GM23338 (cell line): Measurements from ENCODE around the gene SLC12A5. TPM values are rescaled to one million over a fixed set of nuclear protein-coding genes. Genes with fewer than 3 reads are reported as not detected.

ENCODE experiments used
- ATAC-seq: fragments of 200-7000 bp; cut with Tn5 transposase; 3 replicates; pipeline ENCODE4 v1.9.1; 2020
- DNase-seq: peaks from one replicate; pipeline ENCODE4 v3.0.0-alpha.2; 2015; ENCODE audit warnings: low spot score
- H2AFZ ChIP-seq: fragments of 200-600 bp; sonication (generic); 2 replicates; pipeline ENCODE4 v1.8.0; 2016; ENCODE audit warnings: antibody characterized with exemption, mild to moderate bottlenecking, moderate library complexity
- H3F3A ChIP-seq: fragments of 200-600 bp; sonication (generic); replicated peaks from 2 replicates; pipeline ENCODE4 v1.8.0; 2017; ENCODE audit warnings: antibody characterized with exemption, mixed run types, low read depth
- H3K27ac ChIP-seq: fragments of 200-600 bp; sonication (generic); 2 replicates; pipeline ENCODE4 v1.6.1; 2016; ENCODE audit warnings: low read depth
- H3K27me3 ChIP-seq: fragments of 200-600 bp; sonication (generic); 2 replicates; pipeline ENCODE4 v1.8.0; 2016; ENCODE audit warnings: mild to moderate bottlenecking, mixed run types, moderate library complexity; ENCODE audit not compliant: insufficient read depth
- H3K36me3 ChIP-seq: fragments of 200-600 bp; sonication (generic); 2 replicates; pipeline ENCODE4 v1.8.0; 2016; ENCODE audit warnings: mild to moderate bottlenecking; ENCODE audit not compliant: insufficient read depth
- H3K4me1 ChIP-seq: fragments of 200-600 bp; sonication (generic); 2 replicates; pipeline ENCODE4 v1.8.0; 2016; ENCODE audit warnings: mild to moderate bottlenecking, moderate library complexity; ENCODE audit not compliant: insufficient read depth
- H3K4me2 ChIP-seq: fragments of 200-600 bp; sonication (generic); 2 replicates; pipeline ENCODE4 v1.7.1; 2017; ENCODE audit warnings: mixed run types
- H3K4me3 ChIP-seq: fragments of 200-600 bp; sonication (generic); 2 replicates; pipeline ENCODE4 v1.6.1; 2016; ENCODE audit warnings: mixed run types
- H3K79me2 ChIP-seq: fragments of 200-600 bp; sonication (generic); replicated peaks from 2 replicates; pipeline ENCODE4 v1.8.0; 2017; ENCODE audit warnings: mild to moderate bottlenecking; ENCODE audit not compliant: insufficient read depth
- H3K9me2 ChIP-seq: fragments of 200-600 bp; sonication (generic); 2 replicates; pipeline ENCODE4 v1.8.0; 2017; ENCODE audit not compliant: insufficient read depth
- H4K20me1 ChIP-seq: fragments of 200-600 bp; sonication (generic); replicated peaks from 2 replicates; pipeline ENCODE4 v1.8.0; 2017; ENCODE audit warnings: mild to moderate bottlenecking; ENCODE audit not compliant: insufficient read depth
- H3K27ac Mint-ChIP-seq: 2 replicates; pipeline ENCODE4 v1.8.0; 2020; ENCODE audit warnings: inconsistent platforms, mild to moderate bottlenecking, moderate library complexity, mixed read lengths
- H3K27me3 Mint-ChIP-seq: 3 replicates; pipeline ENCODE4 v1.8.0; 2022; ENCODE audit warnings: low read depth, mild to moderate bottlenecking, moderate library complexity, mixed read lengths, inconsistent platforms; ENCODE audit not compliant: insufficient read depth, poor library complexity
- H3K36me3 Mint-ChIP-seq: 3 replicates; pipeline ENCODE4 v1.8.0; 2021; ENCODE audit warnings: low read depth, mild to moderate bottlenecking, inconsistent platforms, moderate library complexity, mixed read lengths
- H3K4me1 Mint-ChIP-seq: 3 replicates; pipeline ENCODE4 v1.8.0; 2020; ENCODE audit warnings: mild to moderate bottlenecking, inconsistent platforms, mixed read lengths
- H3K4me3 Mint-ChIP-seq: 3 replicates; pipeline ENCODE4 v1.8.0; 2021; ENCODE audit warnings: moderate library complexity, mild to moderate bottlenecking, inconsistent platforms, mixed read lengths
- H3K9me3 Mint-ChIP-seq: 3 replicates; pipeline ENCODE4 v1.8.0; 2020; ENCODE audit warnings: moderate library complexity, mild to moderate bottlenecking, inconsistent platforms, mixed read lengths
- CREB1 ChIP-seq: fragments of 250-450 bp; sonication (Bioruptor Pico); IDR thresholded peaks from 2 replicates; pipeline ENCODE4 v1.5.0; 2020; ENCODE audit warnings: low read depth, mild to moderate bottlenecking, moderate library complexity
- EZH2 ChIP-seq: fragments of 200-600 bp; sonication (generic); IDR thresholded peaks from one replicate; pipeline ENCODE4 v1.8.0; 2017; ENCODE audit warnings: antibody characterized with exemption, mild to moderate bottlenecking, low read depth; ENCODE audit not compliant: unreplicated experiment
- EZH2phosphoT487 ChIP-seq: fragments of 200-600 bp; sonication (generic); IDR thresholded peaks from one replicate; pipeline ENCODE4 v1.8.1; 2018; ENCODE audit warnings: antibody characterized with exemption; ENCODE audit not compliant: unreplicated experiment
- JUNB ChIP-seq: IDR thresholded peaks from one replicate; pipeline ENCODE4 v1.6.1; 2016; ENCODE audit warnings: antibody characterized with exemption; ENCODE audit not compliant: unreplicated experiment
- NANOG ChIP-seq: IDR thresholded peaks from 2 replicates; pipeline ENCODE4 v1.6.1; 2016; ENCODE audit warnings: antibody characterized with exemption, borderline replicate concordance
- POLR2AphosphoS5 ChIP-seq: IDR thresholded peaks from 2 replicates; pipeline ENCODE4 v1.6.1; 2016; ENCODE audit warnings: antibody characterized with exemption, low read depth
- STAT1 ChIP-seq: IDR thresholded peaks from one replicate; pipeline ENCODE4 v1.6.1; 2016; ENCODE audit warnings: antibody characterized with exemption; ENCODE audit not compliant: unreplicated experiment
- ZNF114 ChIP-seq: fragments of 250-450 bp; sonication (Bioruptor Pico); IDR thresholded peaks from 2 replicates; pipeline ENCODE4 v1.5.0; 2020; ENCODE audit warnings: mild to moderate bottlenecking, moderate library complexity
- ZNF331 ChIP-seq: fragments of 250-450 bp; sonication (Bioruptor Pico); IDR thresholded peaks from 2 replicates; pipeline ENCODE4 v1.5.0; 2020; ENCODE audit warnings: low read depth, mild to moderate bottlenecking, moderate library complexity
- polyA plus RNA-seq: library from polyadenylated mRNA; unstranded; fragments of >200 nt; fragmentation: Nextera tagmentation; extraction: Ambion mirVana; gene quantifications from 2 replicates; pipeline ENCODE4 v1.2.1, GENCODE V29; 2016
- total RNA-seq: library from RNA; depleted of rRNA; stranded (reverse); fragments of >200 nt; shearing (Covaris generic); gene quantifications from 2 replicates; pipeline ENCODE4 v1.2.3, GENCODE V29; 2014
- TF ChIP-seq, protein P1 (sequence below): IDR thresholded peaks from 2 replicates; pipeline ENCODE4 v1.6.1; 2016; ENCODE audit warnings: antibody characterized with exemption
- TF ChIP-seq, protein P2 (sequence below): fragments of 250-450 bp; sonication (Bioruptor Pico); IDR thresholded peaks from 2 replicates; pipeline ENCODE4 v1.5.0; 2020; ENCODE audit warnings: mild to moderate bottlenecking, moderate library complexity
- TF ChIP-seq, protein P3 (sequence below): IDR thresholded peaks from one replicate; pipeline ENCODE4 v1.6.1; 2018; ENCODE audit warnings: antibody characterized with exemption; ENCODE audit not compliant: unreplicated experiment

SLC12A5 gene
- total and polyA plus RNA-seq, 2 experiments from 2014 or later = 3.5 to 8.4 TPM

DNA sequence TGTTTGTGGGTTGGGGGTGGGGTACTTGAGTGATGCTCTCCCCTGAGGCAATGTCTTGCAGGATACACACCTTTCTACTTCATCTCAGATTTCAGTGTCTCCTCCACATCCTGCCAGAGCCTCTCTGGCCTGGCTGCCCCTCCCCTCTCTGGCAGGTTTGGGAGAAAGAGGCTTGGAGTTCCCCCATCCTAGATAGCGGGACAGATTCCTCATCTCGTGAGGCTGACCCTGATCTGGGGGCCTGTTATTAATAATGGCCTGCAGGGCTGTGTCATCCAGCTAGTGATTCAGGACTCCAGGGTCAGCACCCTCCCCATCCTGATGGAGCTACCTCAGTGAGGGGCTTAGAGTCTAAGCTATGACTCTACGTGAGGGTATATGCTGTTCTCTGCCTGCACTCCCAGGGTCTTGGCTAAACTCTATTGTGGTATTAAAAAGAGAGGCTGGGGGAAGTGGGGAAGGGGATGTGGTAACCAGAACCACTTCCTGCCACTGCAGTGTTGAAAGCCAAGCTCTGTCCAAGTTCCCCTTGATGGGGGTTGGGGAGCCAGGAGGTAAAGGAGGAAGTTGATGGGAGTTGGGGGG lies 24.0 kb upstream of the SLC12A5 start:
- Histone ChIP-seq H3K4me3 (peak overlapping the region; percentile 40), H3K27me3 (no peaks in the 10 kb centered on the region), H3K36me3 (no peaks in the 10 kb centered on the region), H3K9me2 (no peaks in the 10 kb centered on the region), H3K4me2 (peak overlapping the region; percentile 70), H3K79me2 (no peaks in the 10 kb centered on the region), H2AFZ (no peak overlapping the region), H4K20me1 (no peaks in the 10 kb centered on the region), H3F3A (peaks cover 19% of the 10 kb centered on the region), H3K4me1 (peaks cover 65% of the 10 kb centered on the region), H3K27ac (peak overlapping the region; percentile 98)
- peaks cover 63% of the 10 kb centered on the region for H3K4me1 Mint-ChIP-seq
- H3K36me3 Mint-ChIP-seq = no peaks in the 10 kb centered on the region
- H3K9me3 Mint-ChIP-seq = no peaks in the 10 kb centered on the region
- peak overlapping the region; percentile 66; the same call in 1 of the 2 replicates for H3K27ac Mint-ChIP-seq
- DNase-seq = peak; percentile 89
- TF ChIP-seq, protein P1, sequence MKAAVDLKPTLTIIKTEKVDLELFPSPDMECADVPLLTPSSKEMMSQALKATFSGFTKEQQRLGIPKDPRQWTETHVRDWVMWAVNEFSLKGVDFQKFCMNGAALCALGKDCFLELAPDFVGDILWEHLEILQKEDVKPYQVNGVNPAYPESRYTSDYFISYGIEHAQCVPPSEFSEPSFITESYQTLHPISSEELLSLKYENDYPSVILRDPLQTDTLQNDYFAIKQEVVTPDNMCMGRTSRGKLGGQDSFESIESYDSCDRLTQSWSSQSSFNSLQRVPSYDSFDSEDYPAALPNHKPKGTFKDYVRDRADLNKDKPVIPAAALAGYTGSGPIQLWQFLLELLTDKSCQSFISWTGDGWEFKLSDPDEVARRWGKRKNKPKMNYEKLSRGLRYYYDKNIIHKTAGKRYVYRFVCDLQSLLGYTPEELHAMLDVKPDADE = no peak; the same call in 1 of the 2 replicates
- TF ChIP-seq, protein P2, sequence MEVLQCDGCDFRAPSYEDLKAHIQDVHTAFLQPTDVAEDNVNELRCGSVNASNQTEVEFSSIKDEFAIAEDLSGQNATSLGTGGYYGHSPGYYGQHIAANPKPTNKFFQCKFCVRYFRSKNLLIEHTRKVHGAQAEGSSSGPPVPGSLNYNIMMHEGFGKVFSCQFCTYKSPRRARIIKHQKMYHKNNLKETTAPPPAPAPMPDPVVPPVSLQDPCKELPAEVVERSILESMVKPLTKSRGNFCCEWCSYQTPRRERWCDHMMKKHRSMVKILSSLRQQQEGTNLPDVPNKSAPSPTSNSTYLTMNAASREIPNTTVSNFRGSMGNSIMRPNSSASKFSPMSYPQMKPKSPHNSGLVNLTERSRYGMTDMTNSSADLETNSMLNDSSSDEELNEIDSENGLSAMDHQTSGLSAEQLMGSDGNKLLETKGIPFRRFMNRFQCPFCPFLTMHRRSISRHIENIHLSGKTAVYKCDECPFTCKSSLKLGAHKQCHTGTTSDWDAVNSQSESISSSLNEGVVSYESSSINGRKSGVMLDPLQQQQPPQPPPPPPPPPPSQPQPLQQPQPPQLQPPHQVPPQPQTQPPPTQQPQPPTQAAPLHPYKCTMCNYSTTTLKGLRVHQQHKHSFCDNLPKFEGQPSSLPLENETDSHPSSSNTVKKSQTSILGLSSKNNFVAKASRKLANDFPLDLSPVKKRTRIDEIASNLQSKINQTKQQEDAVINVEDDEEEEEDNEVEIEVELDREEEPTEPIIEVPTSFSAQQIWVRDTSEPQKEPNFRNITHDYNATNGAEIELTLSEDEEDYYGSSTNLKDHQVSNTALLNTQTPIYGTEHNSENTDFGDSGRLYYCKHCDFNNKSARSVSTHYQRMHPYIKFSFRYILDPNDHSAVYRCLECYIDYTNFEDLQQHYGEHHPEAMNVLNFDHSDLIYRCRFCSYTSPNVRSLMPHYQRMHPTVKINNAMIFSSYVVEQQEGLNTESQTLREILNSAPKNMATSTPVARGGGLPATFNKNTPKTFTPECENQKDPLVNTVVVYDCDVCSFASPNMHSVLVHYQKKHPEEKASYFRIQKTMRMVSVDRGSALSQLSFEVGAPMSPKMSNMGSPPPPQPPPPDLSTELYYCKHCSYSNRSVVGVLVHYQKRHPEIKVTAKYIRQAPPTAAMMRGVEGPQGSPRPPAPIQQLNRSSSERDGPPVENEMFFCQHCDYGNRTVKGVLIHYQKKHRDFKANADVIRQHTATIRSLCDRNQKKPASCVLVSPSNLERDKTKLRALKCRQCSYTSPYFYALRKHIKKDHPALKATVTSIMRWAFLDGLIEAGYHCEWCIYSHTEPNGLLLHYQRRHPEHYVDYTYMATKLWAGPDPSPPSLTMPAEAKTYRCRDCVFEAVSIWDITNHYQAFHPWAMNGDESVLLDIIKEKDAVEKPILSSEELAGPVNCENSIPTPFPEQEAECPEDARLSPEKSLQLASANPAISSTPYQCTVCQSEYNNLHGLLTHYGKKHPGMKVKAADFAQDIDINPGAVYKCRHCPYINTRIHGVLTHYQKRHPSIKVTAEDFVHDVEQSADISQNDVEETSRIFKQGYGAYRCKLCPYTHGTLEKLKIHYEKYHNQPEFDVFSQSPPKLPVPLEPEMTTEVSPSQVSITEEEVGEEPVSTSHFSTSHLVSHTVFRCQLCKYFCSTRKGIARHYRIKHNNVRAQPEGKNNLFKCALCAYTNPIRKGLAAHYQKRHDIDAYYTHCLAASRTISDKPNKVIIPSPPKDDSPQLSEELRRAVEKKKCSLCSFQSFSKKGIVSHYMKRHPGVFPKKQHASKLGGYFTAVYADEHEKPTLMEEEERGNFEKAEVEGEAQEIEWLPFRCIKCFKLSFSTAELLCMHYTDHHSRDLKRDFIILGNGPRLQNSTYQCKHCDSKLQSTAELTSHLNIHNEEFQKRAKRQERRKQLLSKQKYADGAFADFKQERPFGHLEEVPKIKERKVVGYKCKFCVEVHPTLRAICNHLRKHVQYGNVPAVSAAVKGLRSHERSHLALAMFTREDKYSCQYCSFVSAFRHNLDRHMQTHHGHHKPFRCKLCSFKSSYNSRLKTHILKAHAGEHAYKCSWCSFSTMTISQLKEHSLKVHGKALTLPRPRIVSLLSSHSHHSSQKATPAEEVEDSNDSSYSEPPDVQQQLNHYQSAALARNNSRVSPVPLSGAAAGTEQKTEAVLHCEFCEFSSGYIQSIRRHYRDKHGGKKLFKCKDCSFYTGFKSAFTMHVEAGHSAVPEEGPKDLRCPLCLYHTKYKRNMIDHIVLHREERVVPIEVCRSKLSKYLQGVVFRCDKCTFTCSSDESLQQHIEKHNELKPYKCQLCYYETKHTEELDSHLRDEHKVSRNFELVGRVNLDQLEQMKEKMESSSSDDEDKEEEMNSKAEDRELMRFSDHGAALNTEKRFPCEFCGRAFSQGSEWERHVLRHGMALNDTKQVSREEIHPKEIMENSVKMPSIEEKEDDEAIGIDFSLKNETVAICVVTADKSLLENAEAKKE (CRISPR knock-in tag) = no peak
- TF ChIP-seq JUNB (no peak), EZH2phosphoT487 (no peak), ZNF331 (CRISPR knock-in tag) (no peak), NANOG (no peak), ZNF114 (no peak), STAT1 (no peak), CREB1 (no peak), EZH2 (no peak), POLR2AphosphoS5 (no peak)
- TF ChIP-seq, protein P3, sequence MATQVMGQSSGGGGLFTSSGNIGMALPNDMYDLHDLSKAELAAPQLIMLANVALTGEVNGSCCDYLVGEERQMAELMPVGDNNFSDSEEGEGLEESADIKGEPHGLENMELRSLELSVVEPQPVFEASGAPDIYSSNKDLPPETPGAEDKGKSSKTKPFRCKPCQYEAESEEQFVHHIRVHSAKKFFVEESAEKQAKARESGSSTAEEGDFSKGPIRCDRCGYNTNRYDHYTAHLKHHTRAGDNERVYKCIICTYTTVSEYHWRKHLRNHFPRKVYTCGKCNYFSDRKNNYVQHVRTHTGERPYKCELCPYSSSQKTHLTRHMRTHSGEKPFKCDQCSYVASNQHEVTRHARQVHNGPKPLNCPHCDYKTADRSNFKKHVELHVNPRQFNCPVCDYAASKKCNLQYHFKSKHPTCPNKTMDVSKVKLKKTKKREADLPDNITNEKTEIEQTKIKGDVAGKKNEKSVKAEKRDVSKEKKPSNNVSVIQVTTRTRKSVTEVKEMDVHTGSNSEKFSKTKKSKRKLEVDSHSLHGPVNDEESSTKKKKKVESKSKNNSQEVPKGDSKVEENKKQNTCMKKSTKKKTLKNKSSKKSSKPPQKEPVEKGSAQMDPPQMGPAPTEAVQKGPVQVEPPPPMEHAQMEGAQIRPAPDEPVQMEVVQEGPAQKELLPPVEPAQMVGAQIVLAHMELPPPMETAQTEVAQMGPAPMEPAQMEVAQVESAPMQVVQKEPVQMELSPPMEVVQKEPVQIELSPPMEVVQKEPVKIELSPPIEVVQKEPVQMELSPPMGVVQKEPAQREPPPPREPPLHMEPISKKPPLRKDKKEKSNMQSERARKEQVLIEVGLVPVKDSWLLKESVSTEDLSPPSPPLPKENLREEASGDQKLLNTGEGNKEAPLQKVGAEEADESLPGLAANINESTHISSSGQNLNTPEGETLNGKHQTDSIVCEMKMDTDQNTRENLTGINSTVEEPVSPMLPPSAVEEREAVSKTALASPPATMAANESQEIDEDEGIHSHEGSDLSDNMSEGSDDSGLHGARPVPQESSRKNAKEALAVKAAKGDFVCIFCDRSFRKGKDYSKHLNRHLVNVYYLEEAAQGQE = no peak
- peak; percentile 28 for ATAC-seq
- H3K4me3 Mint-ChIP-seq = peak overlapping the region; percentile 44; the same call in 2 of the 3 replicates
- peaks cover 6% of the 10 kb centered on the region for H3K27me3 Mint-ChIP-seq
